ENCODE data around the gene TNP2. TPM values are rescaled to one million over a fixed set of nuclear protein-coding genes. Genes with fewer than 3 reads are reported as not detected.
A peak's percentile ranks its signal among the peaks of the same experiment; 100 is the strongest.

Gene TNP2
- total and polyA plus RNA-seq, 9 of the 15 experiments (the other 6 are each of a cell fraction or from before 2014, with no cell fraction given), result not detected

DNA sequence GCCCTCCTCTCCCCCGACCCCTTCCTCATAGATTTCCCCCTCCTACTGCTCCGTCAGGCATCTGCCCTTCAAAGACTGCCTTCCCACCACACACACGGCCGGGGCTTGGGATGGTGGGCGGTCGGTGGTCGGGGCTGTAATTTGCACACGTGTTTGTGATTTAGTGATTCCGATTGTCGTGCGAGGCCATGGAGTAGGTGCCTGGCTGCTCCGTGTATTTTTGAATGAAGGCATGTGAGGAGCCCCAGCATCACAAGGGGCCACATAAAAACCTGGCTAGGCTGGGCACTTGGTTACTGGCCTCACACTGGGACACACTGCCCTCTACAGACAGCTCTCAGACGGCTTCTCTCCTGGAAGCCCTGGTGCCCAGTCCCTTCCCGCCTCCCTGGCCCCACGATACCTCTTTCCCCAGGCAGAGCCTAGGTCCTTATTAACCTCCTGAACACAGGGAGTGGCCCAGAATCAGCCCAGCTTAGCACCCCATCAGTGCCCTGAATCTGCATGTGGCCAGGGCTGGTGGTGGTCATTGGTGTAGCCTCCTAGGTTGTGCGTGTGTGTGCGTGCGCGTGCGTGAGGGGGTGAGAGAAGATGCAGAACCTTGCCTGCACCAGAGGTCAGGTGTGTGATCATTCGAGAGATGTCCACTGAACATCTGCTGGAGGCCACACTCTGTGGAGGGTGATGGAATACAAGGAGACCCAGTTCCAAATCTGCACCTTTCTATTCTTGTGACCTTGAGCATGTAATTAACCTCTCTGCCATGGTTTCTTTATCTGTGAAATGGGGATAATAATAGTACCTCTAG is 11.8 kb downstream of the TNP2 start (continued):
- TF ChIP-seq ZNF764 (CRISPR knock-in tag; IDR thresholded peaks at IDR 0.05; ENCODE audit: low read depth) (no peak), MIER1 (IDR thresholded peaks at IDR 0.05; ENCODE audit: low read depth) (no peak), PYGO2 (tag; IDR thresholded peaks at IDR 0.05) (no peak), NFATC3 (IDR thresholded peaks at IDR 0.05) (no peak), ZNF232 (CRISPR knock-in tag; IDR thresholded peaks at IDR 0.05) (no peak), ZNF347 (CRISPR knock-in tag; IDR thresholded peaks at IDR 0.05; ENCODE audit: low read depth) (no peak), L3MBTL2 (IDR thresholded peaks at IDR 0.05) (peak; percentile 60), ZNF695 (CRISPR knock-in tag; IDR thresholded peaks at IDR 0.05) (no peak), TFAM (CRISPR knock-in tag; conservative IDR thresholded peaks at IDR 0.05) (no peak), CXXC5 (CRISPR knock-in tag; IDR thresholded peaks at IDR 0.05) (peak; percentile 8; the same call in 1 of the 2 replicates), CEBPB (tag; IDR thresholded peaks at IDR 0.05) (no peak), ARNT (IDR thresholded peaks at IDR 0.05) (no peak), GABPB2 (CRISPR knock-in tag; conservative IDR thresholded peaks at IDR 0.05) (no peak), EP400 (IDR thresholded peaks at IDR 0.05) (no peak), ZNF668 (CRISPR knock-in tag; IDR thresholded peaks at IDR 0.05) (no peak), HINFP (tag; conservative IDR thresholded peaks at IDR 0.05; ENCODE audit: low read depth) (no peak), ZNF707 (CRISPR knock-in tag; conservative IDR thresholded peaks at IDR 0.05) (no peak), SRSF3 (IDR thresholded peaks at IDR 0.05; ENCODE audit: insufficient read depth, low read length) (no peak), PHF8 (IDR thresholded peaks at IDR 0.05; ENCODE audit: borderline replicate concordance, low read length) (no peak), ZFP36 (IDR thresholded peaks at IDR 0.05; ENCODE audit: low read depth, low read length, partially characterized antibody) (no peak), CTBP1 (IDR thresholded peaks at IDR 0.05; ENCODE audit: borderline replicate concordance) (peak; percentile 73; the same call in 1 of the 2 replicates)
- TF ChIP-seq, protein P1, sequence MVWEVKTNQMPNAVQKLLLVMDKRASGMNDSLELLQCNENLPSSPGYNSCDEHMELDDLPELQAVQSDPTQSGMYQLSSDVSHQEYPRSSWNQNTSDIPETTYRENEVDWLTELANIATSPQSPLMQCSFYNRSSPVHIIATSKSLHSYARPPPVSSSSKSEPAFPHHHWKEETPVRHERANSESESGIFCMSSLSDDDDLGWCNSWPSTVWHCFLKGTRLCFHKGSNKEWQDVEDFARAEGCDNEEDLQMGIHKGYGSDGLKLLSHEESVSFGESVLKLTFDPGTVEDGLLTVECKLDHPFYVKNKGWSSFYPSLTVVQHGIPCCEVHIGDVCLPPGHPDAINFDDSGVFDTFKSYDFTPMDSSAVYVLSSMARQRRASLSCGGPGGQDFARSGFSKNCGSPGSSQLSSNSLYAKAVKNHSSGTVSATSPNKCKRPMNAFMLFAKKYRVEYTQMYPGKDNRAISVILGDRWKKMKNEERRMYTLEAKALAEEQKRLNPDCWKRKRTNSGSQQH (CRISPR knock-in tag; IDR thresholded peaks at IDR 0.05), result no peak
- TF ChIP-seq, protein P2, sequence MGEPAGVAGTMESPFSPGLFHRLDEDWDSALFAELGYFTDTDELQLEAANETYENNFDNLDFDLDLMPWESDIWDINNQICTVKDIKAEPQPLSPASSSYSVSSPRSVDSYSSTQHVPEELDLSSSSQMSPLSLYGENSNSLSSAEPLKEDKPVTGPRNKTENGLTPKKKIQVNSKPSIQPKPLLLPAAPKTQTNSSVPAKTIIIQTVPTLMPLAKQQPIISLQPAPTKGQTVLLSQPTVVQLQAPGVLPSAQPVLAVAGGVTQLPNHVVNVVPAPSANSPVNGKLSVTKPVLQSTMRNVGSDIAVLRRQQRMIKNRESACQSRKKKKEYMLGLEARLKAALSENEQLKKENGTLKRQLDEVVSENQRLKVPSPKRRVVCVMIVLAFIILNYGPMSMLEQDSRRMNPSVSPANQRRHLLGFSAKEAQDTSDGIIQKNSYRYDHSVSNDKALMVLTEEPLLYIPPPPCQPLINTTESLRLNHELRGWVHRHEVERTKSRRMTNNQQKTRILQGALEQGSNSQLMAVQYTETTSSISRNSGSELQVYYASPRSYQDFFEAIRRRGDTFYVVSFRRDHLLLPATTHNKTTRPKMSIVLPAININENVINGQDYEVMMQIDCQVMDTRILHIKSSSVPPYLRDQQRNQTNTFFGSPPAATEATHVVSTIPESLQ (CRISPR knock-in tag; IDR thresholded peaks at IDR 0.05), result no peak

All from K562 (cell line).